ENCODE measurements around the gene CD177.
"Not testable (repeated sequence)": the region's sequence is repeated elsewhere in the genome, so short reads cannot be mapped to it uniquely, and the experiment has no call there.

The CD177 gene

GRCh38 chr19:43377624-43378023 is 24.1 kb downstream of the CD177 start:
- not testable (repeated sequence) for H3K36me3 ChIP-seq (ENCODE audit: control insufficient read depth, insufficient read depth, low read length); H3K27me3 ChIP-seq (replicated peaks; ENCODE audit: control insufficient read depth, insufficient read depth, low read length, poor library complexity, severe bottlenecking); H3K27ac ChIP-seq (ENCODE audit: insufficient read depth, low read length, poor library complexity, severe bottlenecking); H3K4me1 ChIP-seq (ENCODE audit: control insufficient read depth, insufficient read depth, low read length, poor library complexity, severe bottlenecking); H3K4me3 ChIP-seq (ENCODE audit: insufficient read depth, low read depth, low read length, poor library complexity, severe bottlenecking); H3K9me3 ChIP-seq (ENCODE audit: control insufficient read depth, low read length); DNase-seq

- H3K4me3 ChIP-seq (ENCODE audit: insufficient read depth, low read depth, low read length, poor library complexity, severe bottlenecking): no peak overlapping the region
- no peaks in the 10 kb centered on the region for H3K4me1 ChIP-seq (ENCODE audit: control insufficient read depth, insufficient read depth, low read length, poor library complexity, severe bottlenecking)
- no peak for DNase-seq
- H3K9me3 ChIP-seq (ENCODE audit: control insufficient read depth, low read length): no peaks in the 10 kb centered on the region
- no peaks in the 10 kb centered on the region for H3K36me3 ChIP-seq (ENCODE audit: control insufficient read depth, insufficient read depth, low read length)
- no peaks in the 10 kb centered on the region for H3K27me3 ChIP-seq (replicated peaks; ENCODE audit: control insufficient read depth, insufficient read depth, low read length, poor library complexity, severe bottlenecking)
- H3K27ac ChIP-seq (ENCODE audit: insufficient read depth, low read length, poor library complexity, severe bottlenecking): no peak overlapping the region
These were observed 26.5 kb downstream of the CD177 start for GRCh38 chr19:43380008-43380407.

- Histone ChIP-seq H3K4me1 (ENCODE audit: control insufficient read depth, insufficient read depth, low read length, poor library complexity, severe bottlenecking) (no peaks in the 10 kb centered on the region), H3K36me3 (ENCODE audit: control insufficient read depth, insufficient read depth, low read length) (no peaks in the 10 kb centered on the region), H3K4me3 (ENCODE audit: insufficient read depth, low read depth, low read length, poor library complexity, severe bottlenecking) (no peak overlapping the region), H3K9me3 (ENCODE audit: control insufficient read depth, low read length) (no peaks in the 10 kb centered on the region), H3K27ac (ENCODE audit: insufficient read depth, low read length, poor library complexity, severe bottlenecking) (no peak overlapping the region), H3K27me3 (replicated peaks; ENCODE audit: control insufficient read depth, insufficient read depth, low read length, poor library complexity, severe bottlenecking) (no peaks in the 10 kb centered on the region)
- no peak for DNase-seq
These were observed 27.4 kb downstream of the CD177 start for GRCh38 chr19:43380771-43381386.

GRCh38 chr19:43382586-43383216 is 29.2 kb downstream of the CD177 start:
- H3K4me3 ChIP-seq (ENCODE audit: insufficient read depth, low read depth, low read length, poor library complexity, severe bottlenecking); H3K9me3 ChIP-seq (ENCODE audit: control insufficient read depth, low read length); DNase-seq; H3K27ac ChIP-seq (ENCODE audit: insufficient read depth, low read length, poor library complexity, severe bottlenecking); H3K27me3 ChIP-seq (replicated peaks; ENCODE audit: control insufficient read depth, insufficient read depth, low read length, poor library complexity, severe bottlenecking); H3K4me1 ChIP-seq (ENCODE audit: control insufficient read depth, insufficient read depth, low read length, poor library complexity, severe bottlenecking); H3K36me3 ChIP-seq (ENCODE audit: control insufficient read depth, insufficient read depth, low read length): not testable (repeated sequence)

- H3K9me3 ChIP-seq (ENCODE audit: control insufficient read depth, low read length); H3K36me3 ChIP-seq (ENCODE audit: control insufficient read depth, insufficient read depth, low read length); H3K27me3 ChIP-seq (replicated peaks; ENCODE audit: control insufficient read depth, insufficient read depth, low read length, poor library complexity, severe bottlenecking); DNase-seq; H3K4me3 ChIP-seq (ENCODE audit: insufficient read depth, low read depth, low read length, poor library complexity, severe bottlenecking); H3K4me1 ChIP-seq (ENCODE audit: control insufficient read depth, insufficient read depth, low read length, poor library complexity, severe bottlenecking); H3K27ac ChIP-seq (ENCODE audit: insufficient read depth, low read length, poor library complexity, severe bottlenecking): not testable (repeated sequence)
These were observed 29.8 kb downstream of the CD177 start for GRCh38 chr19:43383254-43383653.

GRCh38 chr19:43383759-43384158 is 30.3 kb downstream of the CD177 start:
- H3K27me3 ChIP-seq (replicated peaks; ENCODE audit: control insufficient read depth, insufficient read depth, low read length, poor library complexity, severe bottlenecking); H3K9me3 ChIP-seq (ENCODE audit: control insufficient read depth, low read length); DNase-seq; H3K27ac ChIP-seq (ENCODE audit: insufficient read depth, low read length, poor library complexity, severe bottlenecking); H3K36me3 ChIP-seq (ENCODE audit: control insufficient read depth, insufficient read depth, low read length); H3K4me1 ChIP-seq (ENCODE audit: control insufficient read depth, insufficient read depth, low read length, poor library complexity, severe bottlenecking); H3K4me3 ChIP-seq (ENCODE audit: insufficient read depth, low read depth, low read length, poor library complexity, severe bottlenecking): not testable (repeated sequence)

- not testable (repeated sequence) for H3K36me3 ChIP-seq (ENCODE audit: control insufficient read depth, insufficient read depth, low read length); H3K27ac ChIP-seq (ENCODE audit: insufficient read depth, low read length, poor library complexity, severe bottlenecking); H3K4me3 ChIP-seq (ENCODE audit: insufficient read depth, low read depth, low read length, poor library complexity, severe bottlenecking); H3K9me3 ChIP-seq (ENCODE audit: control insufficient read depth, low read length); DNase-seq; H3K27me3 ChIP-seq (replicated peaks; ENCODE audit: control insufficient read depth, insufficient read depth, low read length, poor library complexity, severe bottlenecking); H3K4me1 ChIP-seq (ENCODE audit: control insufficient read depth, insufficient read depth, low read length, poor library complexity, severe bottlenecking)
These were observed 37.5 kb downstream of the CD177 start for GRCh38 chr19:43390903-43391551.

- not testable (repeated sequence) for H3K4me1 ChIP-seq (ENCODE audit: control insufficient read depth, insufficient read depth, low read length, poor library complexity, severe bottlenecking); H3K36me3 ChIP-seq (ENCODE audit: control insufficient read depth, insufficient read depth, low read length); H3K27ac ChIP-seq (ENCODE audit: insufficient read depth, low read length, poor library complexity, severe bottlenecking); DNase-seq; H3K9me3 ChIP-seq (ENCODE audit: control insufficient read depth, low read length); H3K4me3 ChIP-seq (ENCODE audit: insufficient read depth, low read depth, low read length, poor library complexity, severe bottlenecking); H3K27me3 ChIP-seq (replicated peaks; ENCODE audit: control insufficient read depth, insufficient read depth, low read length, poor library complexity, severe bottlenecking)
These were observed 38.1 kb downstream of the CD177 start for GRCh38 chr19:43391552-43391935.

GRCh38 chr19:43393501-43393900 is 40.0 kb downstream of the CD177 start:
- not testable (repeated sequence) for H3K27ac ChIP-seq (ENCODE audit: insufficient read depth, low read length, poor library complexity, severe bottlenecking); DNase-seq; H3K4me3 ChIP-seq (ENCODE audit: insufficient read depth, low read depth, low read length, poor library complexity, severe bottlenecking); H3K36me3 ChIP-seq (ENCODE audit: control insufficient read depth, insufficient read depth, low read length); H3K27me3 ChIP-seq (replicated peaks; ENCODE audit: control insufficient read depth, insufficient read depth, low read length, poor library complexity, severe bottlenecking); H3K4me1 ChIP-seq (ENCODE audit: control insufficient read depth, insufficient read depth, low read length, poor library complexity, severe bottlenecking); H3K9me3 ChIP-seq (ENCODE audit: control insufficient read depth, low read length)

- no peak for DNase-seq
- no peaks in the 10 kb centered on the region for H3K27me3 ChIP-seq (replicated peaks; ENCODE audit: control insufficient read depth, insufficient read depth, low read length, poor library complexity, severe bottlenecking)
- H3K4me3 ChIP-seq (ENCODE audit: insufficient read depth, low read depth, low read length, poor library complexity, severe bottlenecking): no peak overlapping the region
- no peaks in the 10 kb centered on the region for H3K9me3 ChIP-seq (ENCODE audit: control insufficient read depth, low read length)
- H3K4me1 ChIP-seq (ENCODE audit: control insufficient read depth, insufficient read depth, low read length, poor library complexity, severe bottlenecking): no peaks in the 10 kb centered on the region
- H3K27ac ChIP-seq (ENCODE audit: insufficient read depth, low read length, poor library complexity, severe bottlenecking): no peak overlapping the region
- no peaks in the 10 kb centered on the region for H3K36me3 ChIP-seq (ENCODE audit: control insufficient read depth, insufficient read depth, low read length)
These were observed 42.1 kb downstream of the CD177 start for GRCh38 chr19:43395561-43395960.

All from effector memory CD4-positive, alpha-beta T cell (primary cell).